MM.1S (cell line): Measurements from ENCODE around the gene CUBN.
"Not testable (repeated sequence)": the region's sequence is repeated elsewhere in the genome, so short reads cannot be mapped to it uniquely, and the experiment has no call there.

Experiments used
- EZH2phosphoT487 ChIP-seq: fragments of 300-600 bp; sonication (generic); IDR thresholded peaks from 2 replicates; pipeline ENCODE4 v1.6.1; 2018; ENCODE audit warnings: antibody characterized with exemption, low read length
- TF ChIP-seq, protein P1 (sequence below): fragments of 300-600 bp; sonication (generic); IDR thresholded peaks from 2 replicates; pipeline ENCODE4 v1.5.1; 2016; ENCODE audit warnings: antibody characterized with exemption, low read length, mixed read lengths

GRCh38 chr10:17114878-17115444, 14.7 kb downstream of the CUBN start:
- TF ChIP-seq, protein P1, sequence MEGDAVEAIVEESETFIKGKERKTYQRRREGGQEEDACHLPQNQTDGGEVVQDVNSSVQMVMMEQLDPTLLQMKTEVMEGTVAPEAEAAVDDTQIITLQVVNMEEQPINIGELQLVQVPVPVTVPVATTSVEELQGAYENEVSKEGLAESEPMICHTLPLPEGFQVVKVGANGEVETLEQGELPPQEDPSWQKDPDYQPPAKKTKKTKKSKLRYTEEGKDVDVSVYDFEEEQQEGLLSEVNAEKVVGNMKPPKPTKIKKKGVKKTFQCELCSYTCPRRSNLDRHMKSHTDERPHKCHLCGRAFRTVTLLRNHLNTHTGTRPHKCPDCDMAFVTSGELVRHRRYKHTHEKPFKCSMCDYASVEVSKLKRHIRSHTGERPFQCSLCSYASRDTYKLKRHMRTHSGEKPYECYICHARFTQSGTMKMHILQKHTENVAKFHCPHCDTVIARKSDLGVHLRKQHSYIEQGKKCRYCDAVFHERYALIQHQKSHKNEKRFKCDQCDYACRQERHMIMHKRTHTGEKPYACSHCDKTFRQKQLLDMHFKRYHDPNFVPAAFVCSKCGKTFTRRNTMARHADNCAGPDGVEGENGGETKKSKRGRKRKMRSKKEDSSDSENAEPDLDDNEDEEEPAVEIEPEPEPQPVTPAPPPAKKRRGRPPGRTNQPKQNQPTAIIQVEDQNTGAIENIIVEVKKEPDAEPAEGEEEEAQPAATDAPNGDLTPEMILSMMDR = not testable (repeated sequence)
- not testable (repeated sequence) for TF ChIP-seq EZH2phosphoT487
